HL-60 (cell line): ENCODE data around the gene HDGFL3.

Source experiments
- CTCF ChIP-seq: IDR thresholded peaks from one replicate; pipeline ENCODE4 v1.5.1; 2011; ENCODE audit warnings: low read length, control low read depth, inconsistent platforms; ENCODE audit not compliant: insufficient read depth
- GABPA ChIP-seq: IDR thresholded peaks from 2 replicates; pipeline ENCODE4 v1.6.1; 2012; ENCODE audit warnings: low read depth
- POLR2AphosphoS5 ChIP-seq: IDR thresholded peaks from 2 replicates; pipeline ENCODE4 v1.6.1; 2012; ENCODE audit warnings: low read depth
- REST ChIP-seq: IDR thresholded peaks from 2 replicates; pipeline ENCODE4 v1.6.1; 2012; ENCODE audit warnings: low read depth; ENCODE audit not compliant: insufficient replicate concordance
- SPI1 ChIP-seq: IDR thresholded peaks from 2 replicates; pipeline ENCODE4 v1.6.1; 2012; ENCODE audit warnings: low read depth, mild to moderate bottlenecking, borderline replicate concordance

GRCh38 chr15:83204697-83205096 lies 2.9 kb downstream of the HDGFL3 start:
- TF ChIP-seq POLR2AphosphoS5 (no peak), CTCF (no peak), REST (no peak), GABPA (no peak), SPI1 (no peak)
